ENCODE measurements around the gene ZIC4. TPM values are rescaled to one million over a fixed set of nuclear protein-coding genes. Genes with fewer than 3 reads are reported as not detected.

The ZIC4 gene
- total and polyA plus RNA-seq, 2 experiments from 2014 or later = not detected

GRCh38 chr3:147396712-147397046 lies 9.7 kb downstream of the ZIC4 start (continued):
- TF ChIP-seq EZH2phosphoT487 (IDR thresholded peaks at IDR 0.05; ENCODE audit: unreplicated experiment) = peak; percentile 58
- no peak for TF ChIP-seq CREB1 (CRISPR knock-in tag; IDR thresholded peaks at IDR 0.05; ENCODE audit: low read depth)

GRCh38 chr3:147395899-147396711 lies 10.2 kb downstream of the ZIC4 start:
- Mint-ChIP-seq H3K27me3 (ENCODE audit: insufficient read depth, low read depth, poor library complexity) (peaks cover 97% of the 10 kb centered on the region), H3K4me1 (peaks cover 62% of the 10 kb centered on the region), H3K36me3 (ENCODE audit: low read depth) (no peaks in the 10 kb centered on the region), H3K4me3 (peak overlapping the region; percentile 76), H3K9me3 (peaks cover 4% of the 10 kb centered on the region; the same call in 2 of the 3 replicates), H3K27ac (no peak overlapping the region)
- TF ChIP-seq EZH2phosphoT487 (IDR thresholded peaks at IDR 0.05; ENCODE audit: unreplicated experiment) (peak; percentile 94), ZNF462 (CRISPR knock-in tag; IDR thresholded peaks at IDR 0.05) (no peak), EZH2 (IDR thresholded peaks at IDR 0.05; ENCODE audit: low read depth, unreplicated experiment) (peak; percentile 84), ZNF331 (CRISPR knock-in tag; IDR thresholded peaks at IDR 0.05; ENCODE audit: low read depth) (no peak), REST (IDR thresholded peaks at IDR 0.05; ENCODE audit: unreplicated experiment) (no peak)
- Histone ChIP-seq H3K4me2 (peak overlapping the region; percentile 93), H3K79me2 (replicated peaks; ENCODE audit: insufficient read depth) (no peaks in the 10 kb centered on the region), H3F3A (replicated peaks; ENCODE audit: low read depth) (peaks cover 49% of the 10 kb centered on the region), H4K20me1 (replicated peaks; ENCODE audit: insufficient read depth) (peaks cover 7% of the 10 kb centered on the region; the same call in 1 of the 2 replicates), H3K27me3 (ENCODE audit: insufficient read depth) (peaks cover 100% of the 10 kb centered on the region), H3K9me2 (ENCODE audit: insufficient read depth) (peaks cover 6% of the 10 kb centered on the region; the same call in 1 of the 2 replicates), H3K4me1 (ENCODE audit: insufficient read depth) (peaks cover 65% of the 10 kb centered on the region), H3K27ac (ENCODE audit: low read depth) (no peak overlapping the region), H3K36me3 (ENCODE audit: insufficient read depth) (no peaks in the 10 kb centered on the region), H3K4me3 (peak overlapping the region; percentile 81), H2AFZ (peak overlapping the region; percentile 88; the same call in 1 of the 2 replicates)
- peak; percentile 73 for DNase-seq (ENCODE audit: low spot score)
- ATAC-seq = peak; percentile 3

Measured in GM23338 (cell line).